ENCODE measurements around the gene MRI1. TPM values are rescaled to one million over a fixed set of nuclear protein-coding genes. Genes with fewer than 3 reads are reported as not detected.

MRI1 gene
- total RNA-seq, 3 donors from 2014 or later: 45.9 to 72.4 (median 71.4) TPM

DNA sequence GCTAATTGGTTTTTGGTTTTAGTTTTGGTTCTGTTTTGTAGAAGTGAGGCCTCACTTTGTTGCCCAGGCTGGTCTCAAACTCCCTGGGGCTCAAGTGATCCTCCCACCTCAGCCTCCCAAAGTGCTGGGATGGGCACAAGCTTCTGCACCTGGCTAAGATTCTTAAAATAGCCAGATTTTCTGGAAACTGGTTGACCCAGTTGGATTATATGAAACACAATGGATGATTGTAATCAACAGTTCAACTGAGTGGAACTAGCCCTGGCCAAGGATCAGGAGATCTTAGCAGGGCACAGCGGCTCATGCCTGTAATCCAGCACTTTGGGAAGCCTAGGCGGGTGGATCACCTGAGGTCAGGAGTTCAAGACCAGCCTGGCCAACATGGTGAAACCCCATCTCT, 29.6 kb upstream of the MRI1 start:
- Histone ChIP-seq H3K27ac (peak overlapping the region; percentile 48 to 49), H3K4me1 (peaks cover 6 to 7% of the 10 kb centered on the region in 2 donors), H3K27me3 (no peaks in the 10 kb centered on the region), H3K9me3 (no peaks in the 10 kb centered on the region), H3K36me3 (no peaks in the 10 kb centered on the region), H3K4me3 (no peak overlapping the region)
- TF ChIP-seq POLR2A (IDR thresholded peaks at IDR 0.05) (no peak), POLR2AphosphoS5 (IDR thresholded peaks at IDR 0.05) (no peak)
- TF ChIP-seq, protein P1, sequence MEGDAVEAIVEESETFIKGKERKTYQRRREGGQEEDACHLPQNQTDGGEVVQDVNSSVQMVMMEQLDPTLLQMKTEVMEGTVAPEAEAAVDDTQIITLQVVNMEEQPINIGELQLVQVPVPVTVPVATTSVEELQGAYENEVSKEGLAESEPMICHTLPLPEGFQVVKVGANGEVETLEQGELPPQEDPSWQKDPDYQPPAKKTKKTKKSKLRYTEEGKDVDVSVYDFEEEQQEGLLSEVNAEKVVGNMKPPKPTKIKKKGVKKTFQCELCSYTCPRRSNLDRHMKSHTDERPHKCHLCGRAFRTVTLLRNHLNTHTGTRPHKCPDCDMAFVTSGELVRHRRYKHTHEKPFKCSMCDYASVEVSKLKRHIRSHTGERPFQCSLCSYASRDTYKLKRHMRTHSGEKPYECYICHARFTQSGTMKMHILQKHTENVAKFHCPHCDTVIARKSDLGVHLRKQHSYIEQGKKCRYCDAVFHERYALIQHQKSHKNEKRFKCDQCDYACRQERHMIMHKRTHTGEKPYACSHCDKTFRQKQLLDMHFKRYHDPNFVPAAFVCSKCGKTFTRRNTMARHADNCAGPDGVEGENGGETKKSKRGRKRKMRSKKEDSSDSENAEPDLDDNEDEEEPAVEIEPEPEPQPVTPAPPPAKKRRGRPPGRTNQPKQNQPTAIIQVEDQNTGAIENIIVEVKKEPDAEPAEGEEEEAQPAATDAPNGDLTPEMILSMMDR (IDR thresholded peaks at IDR 0.05): no peak
- intact Hi-C loops (cut with DNase I; ENCODE audit: low total_unique reads): no loop called here
- DNase-seq (ENCODE audit: low spot score in 2 of 2): no peak

DNA sequence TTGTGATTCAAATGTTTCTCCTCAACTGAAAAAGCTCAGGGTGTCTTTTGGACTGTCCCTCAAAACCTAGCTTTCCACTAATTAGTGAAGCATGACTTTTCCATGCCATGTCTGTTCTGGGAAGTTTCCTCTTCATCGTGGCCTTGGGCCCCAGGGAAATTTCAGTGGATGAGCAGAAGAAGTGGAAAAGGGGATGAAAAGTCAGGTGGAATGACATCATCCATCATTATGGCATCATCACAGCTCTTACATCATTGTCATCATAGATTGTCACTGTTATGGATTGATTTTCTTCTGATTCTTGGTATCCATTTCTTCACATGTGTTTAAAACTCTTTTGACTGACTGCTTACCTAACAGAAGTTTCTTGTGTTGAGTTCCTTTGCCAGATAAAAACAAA, 26.2 kb upstream of the MRI1 start:
- no peaks in the 10 kb centered on the region for H3K4me1 ChIP-seq
- intact Hi-C loops (cut with DNase I; ENCODE audit: low total_unique reads): no loop called here

GRCh38 chr19:13741893-13742292, 22.4 kb upstream of the MRI1 start:
- H3K9me3 ChIP-seq: no peaks in the 10 kb centered on the region
- H3K27me3 ChIP-seq: no peaks in the 10 kb centered on the region
- no peak overlapping the region for H3K4me3 ChIP-seq
- no peak for TF ChIP-seq POLR2A (IDR thresholded peaks at IDR 0.05)
- TF ChIP-seq, protein P1 (IDR thresholded peaks at IDR 0.05): no peak
- no peak for TF ChIP-seq POLR2AphosphoS5 (IDR thresholded peaks at IDR 0.05)
- H3K27ac ChIP-seq: no peak overlapping the region
- no peak for DNase-seq (ENCODE audit: low spot score in 2 of 2)
- intact Hi-C loops (cut with DNase I; ENCODE audit: low total_unique reads): no loop called here
- no peaks in the 10 kb centered on the region for H3K4me1 ChIP-seq
- no peaks in the 10 kb centered on the region for H3K36me3 ChIP-seq

More for the DNA sequence above, 26.2 kb upstream of the MRI1 start:
- H3K4me3 ChIP-seq: no peak overlapping the region
- TF ChIP-seq, protein P1 (IDR thresholded peaks at IDR 0.05): no peak
- no peak for TF ChIP-seq POLR2AphosphoS5 (IDR thresholded peaks at IDR 0.05)
- no peak for TF ChIP-seq POLR2A (IDR thresholded peaks at IDR 0.05)
- H3K27ac ChIP-seq: no peak overlapping the region
- H3K27me3 ChIP-seq: no peaks in the 10 kb centered on the region
- no peak for DNase-seq (ENCODE audit: low spot score in 2 of 2)
- H3K36me3 ChIP-seq: no peaks in the 10 kb centered on the region
- no peaks in the 10 kb centered on the region for H3K9me3 ChIP-seq

GRCh38 chr19:13742756-13743155, 21.6 kb upstream of the MRI1 start:
- intact Hi-C loops (cut with DNase I; ENCODE audit: low total_unique reads): no loop called here
- Histone ChIP-seq H3K27me3 (no peaks in the 10 kb centered on the region), H3K9me3 (no peaks in the 10 kb centered on the region), H3K4me3 (no peak overlapping the region), H3K27ac (no peak overlapping the region), H3K4me1 (no peaks in the 10 kb centered on the region), H3K36me3 (no peaks in the 10 kb centered on the region)
- TF ChIP-seq, protein P1 (IDR thresholded peaks at IDR 0.05): no peak
- no peak for TF ChIP-seq POLR2AphosphoS5 (IDR thresholded peaks at IDR 0.05)
- TF ChIP-seq POLR2A (IDR thresholded peaks at IDR 0.05): no peak
- no peak for DNase-seq (ENCODE audit: low spot score in 2 of 2)

DNA sequence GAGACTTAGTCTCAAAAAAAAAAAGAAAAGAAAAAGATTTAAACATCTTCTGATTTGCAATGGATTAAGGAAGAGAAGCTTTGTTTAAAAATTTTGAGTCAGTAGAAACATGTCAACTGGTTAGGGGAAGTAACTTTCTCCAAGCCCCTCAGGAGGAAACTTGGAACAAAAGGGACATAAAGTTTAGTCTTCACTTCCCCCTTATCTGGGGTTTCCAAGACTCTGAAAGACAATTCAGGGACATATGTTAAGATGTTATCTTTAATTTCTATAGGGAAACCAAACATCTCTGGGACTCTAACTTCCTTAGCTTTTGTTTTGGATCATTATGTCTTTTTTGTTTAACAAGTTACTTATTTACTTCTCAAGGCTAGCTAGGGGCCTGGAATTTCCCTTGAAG, 20.1 kb upstream of the MRI1 start:
- Histone ChIP-seq H3K27me3 (no peaks in the 10 kb centered on the region), H3K4me1 (peaks cover 0 to 10% of the 10 kb centered on the region in 2 donors), H3K36me3 (no peaks in the 10 kb centered on the region), H3K27ac (no peak overlapping the region), H3K9me3 (no peaks in the 10 kb centered on the region), H3K4me3 (no peak overlapping the region)
- TF ChIP-seq, protein P1 (IDR thresholded peaks at IDR 0.05): no peak
- TF ChIP-seq POLR2A (IDR thresholded peaks at IDR 0.05) (no peak), POLR2AphosphoS5 (IDR thresholded peaks at IDR 0.05) (no peak)
- intact Hi-C loops (cut with DNase I; ENCODE audit: low total_unique reads): no loop called here
- DNase-seq (ENCODE audit: low spot score in 2 of 2): no peak

Data from breast epithelium (tissue), 4 donors.